Upper lobe of right lung (tissue), 1 donor: ENCODE data around the gene ARMC12. TPM values are rescaled to one million over a fixed set of nuclear protein-coding genes. Genes with fewer than 3 reads are reported as not detected.
"Not testable (repeated sequence)": the region's sequence is repeated elsewhere in the genome, so short reads cannot be mapped to it uniquely, and the experiment has no call there.

Experiments
- ATAC-seq: fragments of 200-7000 bp; cut with Tn5 transposase; one replicate; pipeline ENCODE4 v1.9.1; 2020; ENCODE audit warnings: mild to moderate bottlenecking, moderate library complexity
- DNase-seq: peaks from one replicate; pipeline ENCODE4 v3.0.0-alpha.2; 2020
- H3K27ac ChIP-seq: fragments of 200-600 bp; one replicate; pipeline ENCODE4 v1.8.0; 2022
- H3K27me3 ChIP-seq: fragments of 200-600 bp; one replicate; pipeline ENCODE4 v1.8.0; 2022; ENCODE audit warnings: mild to moderate bottlenecking
- H3K36me3 ChIP-seq: fragments of 200-600 bp; one replicate; pipeline ENCODE4 v1.8.0; 2022
- H3K4me1 ChIP-seq: fragments of 200-600 bp; one replicate; pipeline ENCODE4 v1.8.0; 2022
- H3K4me3 ChIP-seq: fragments of 200-600 bp; one replicate; pipeline ENCODE4 v1.8.0; 2022; ENCODE audit warnings: mild to moderate bottlenecking
- H3K9me3 ChIP-seq: fragments of 200-600 bp; one replicate; pipeline ENCODE4 v1.8.0; 2022
- intact Hi-C: fragments of 100-400 bp; cut with DNase I; formaldehyde crosslinking; loops from one replicate; pipeline ENCODE4 v1.11.0; 2022
- total RNA-seq: library from RNA; stranded (reverse); fragmentation: NEBNext Ultra II Directional; extraction: Animal tissue kit (Norgen Biotek cat#: 25700); gene quantifications from one replicate; pipeline ENCODE4 v1.2.1, GENCODE V29; 2021
- TF ChIP-seq, protein P1 (sequence below): fragments of 200-600 bp; IDR thresholded peaks from one replicate; pipeline ENCODE4 v1.8.0; 2022; ENCODE audit warnings: antibody characterized with exemption
- donor health status: DM: no; HTN: yes; CAD: no; lungs with severe emphysema.

ARMC12 gene
- total RNA-seq, 1 donor from 2014 or later = 0.52 TPM

DNA sequence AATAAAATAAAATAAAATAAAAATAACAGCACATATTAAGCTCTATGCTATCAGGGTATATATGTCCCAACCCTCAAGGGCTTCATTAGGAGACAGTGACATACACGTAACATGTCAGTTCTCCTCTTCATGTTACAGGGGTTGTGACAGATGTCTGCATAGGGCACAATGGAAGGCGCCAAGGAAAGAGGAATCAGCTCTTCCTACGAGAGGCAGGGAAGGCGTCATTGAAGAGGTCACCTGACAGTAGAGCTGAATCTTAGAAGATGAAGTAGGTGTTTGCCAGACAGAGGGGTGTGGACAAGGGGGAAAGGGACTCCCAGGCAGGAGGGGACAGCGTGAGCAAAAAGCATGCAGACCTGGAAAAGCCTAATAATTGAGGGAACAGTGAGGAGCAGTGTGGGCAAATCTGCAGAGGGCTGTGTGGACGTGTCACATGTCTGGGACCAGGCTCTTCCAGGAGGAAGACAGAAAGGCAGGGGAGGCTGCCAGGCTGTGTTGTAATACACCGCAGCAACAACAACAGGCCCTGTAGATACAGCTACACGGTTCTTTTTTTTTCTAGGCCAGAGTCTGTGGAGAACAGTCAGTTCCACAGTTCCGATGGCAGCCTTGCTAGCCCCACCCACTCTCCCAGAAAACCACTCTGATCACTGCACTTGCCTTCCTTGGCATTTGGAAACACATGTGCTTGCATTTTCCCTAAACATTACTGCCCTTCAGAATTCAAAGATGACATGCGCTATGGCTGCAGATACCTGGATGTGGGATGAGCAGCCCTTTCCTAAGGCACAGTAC lies 45.6 kb upstream of the ARMC12 start:
- Histone ChIP-seq H3K27ac (peak overlapping the region; percentile 68), H3K27me3 (no peaks in the 10 kb centered on the region)
- intact Hi-C loops = no loop called here

DNA sequence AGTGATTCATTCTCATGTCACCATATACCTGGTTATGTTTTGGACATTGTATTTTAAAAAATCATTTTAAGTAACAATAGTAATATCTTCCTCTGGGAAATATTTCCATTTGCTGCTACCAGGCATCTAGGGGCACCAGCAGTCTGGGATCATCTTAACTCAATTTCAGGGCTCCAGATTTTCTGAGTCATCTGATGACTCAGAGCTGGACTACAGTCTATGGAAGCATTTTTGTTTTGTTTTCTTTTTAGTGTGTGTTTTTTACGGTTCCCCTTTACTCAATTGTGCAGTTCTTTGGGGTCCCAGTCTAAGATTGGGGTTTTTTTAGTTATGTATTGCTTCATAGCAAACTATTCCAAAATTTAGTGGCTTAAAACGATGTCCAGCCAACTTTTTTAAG lies 42.4 kb upstream of the ARMC12 start:
- Histone ChIP-seq H3K4me1 (peaks cover 21% of the 10 kb centered on the region), H3K27ac (no peak overlapping the region), H3K27me3 (no peaks in the 10 kb centered on the region), H3K4me3 (no peak overlapping the region), H3K9me3 (no peaks in the 10 kb centered on the region), H3K36me3 (no peaks in the 10 kb centered on the region)
- no peak for DNase-seq
- TF ChIP-seq, protein P1, sequence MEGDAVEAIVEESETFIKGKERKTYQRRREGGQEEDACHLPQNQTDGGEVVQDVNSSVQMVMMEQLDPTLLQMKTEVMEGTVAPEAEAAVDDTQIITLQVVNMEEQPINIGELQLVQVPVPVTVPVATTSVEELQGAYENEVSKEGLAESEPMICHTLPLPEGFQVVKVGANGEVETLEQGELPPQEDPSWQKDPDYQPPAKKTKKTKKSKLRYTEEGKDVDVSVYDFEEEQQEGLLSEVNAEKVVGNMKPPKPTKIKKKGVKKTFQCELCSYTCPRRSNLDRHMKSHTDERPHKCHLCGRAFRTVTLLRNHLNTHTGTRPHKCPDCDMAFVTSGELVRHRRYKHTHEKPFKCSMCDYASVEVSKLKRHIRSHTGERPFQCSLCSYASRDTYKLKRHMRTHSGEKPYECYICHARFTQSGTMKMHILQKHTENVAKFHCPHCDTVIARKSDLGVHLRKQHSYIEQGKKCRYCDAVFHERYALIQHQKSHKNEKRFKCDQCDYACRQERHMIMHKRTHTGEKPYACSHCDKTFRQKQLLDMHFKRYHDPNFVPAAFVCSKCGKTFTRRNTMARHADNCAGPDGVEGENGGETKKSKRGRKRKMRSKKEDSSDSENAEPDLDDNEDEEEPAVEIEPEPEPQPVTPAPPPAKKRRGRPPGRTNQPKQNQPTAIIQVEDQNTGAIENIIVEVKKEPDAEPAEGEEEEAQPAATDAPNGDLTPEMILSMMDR = no peak
- intact Hi-C loops = no loop called here
- no peak for ATAC-seq

More for the DNA sequence above, 45.6 kb upstream of the ARMC12 start:
- Histone ChIP-seq H3K9me3 (no peaks in the 10 kb centered on the region), H3K4me3 (no peak overlapping the region), H3K4me1 (peaks cover 24% of the 10 kb centered on the region), H3K36me3 (no peaks in the 10 kb centered on the region)
- DNase-seq = peak; percentile 90
- ATAC-seq = peak; percentile 73
- TF ChIP-seq, protein P1 = no peak

DNA sequence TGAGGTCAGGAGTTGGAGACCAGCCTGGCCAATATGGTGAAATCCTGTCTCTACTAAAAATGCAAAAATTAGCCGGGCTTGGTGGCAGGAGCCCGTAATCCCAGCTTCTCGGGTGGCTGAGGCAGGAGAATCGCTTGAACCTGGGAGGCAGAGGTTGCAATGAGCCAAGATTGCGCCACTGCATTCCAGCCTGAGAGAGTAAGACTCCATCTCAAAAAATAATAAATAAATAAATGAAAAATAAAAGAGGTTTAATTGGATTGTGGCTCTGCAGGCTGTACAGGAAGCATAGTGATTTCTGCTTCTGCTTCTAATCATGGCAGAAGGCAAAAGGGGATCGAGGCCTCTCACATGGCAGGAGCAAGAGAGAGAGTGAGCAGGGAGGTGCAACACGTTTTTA lies 38.4 kb upstream of the ARMC12 start:
- ATAC-seq, H3K27me3 ChIP-seq, H3K4me1 ChIP-seq, H3K4me3 ChIP-seq, intact Hi-C loops, H3K27ac ChIP-seq, H3K36me3 ChIP-seq, DNase-seq, H3K9me3 ChIP-seq: not testable (repeated sequence)

DNA sequence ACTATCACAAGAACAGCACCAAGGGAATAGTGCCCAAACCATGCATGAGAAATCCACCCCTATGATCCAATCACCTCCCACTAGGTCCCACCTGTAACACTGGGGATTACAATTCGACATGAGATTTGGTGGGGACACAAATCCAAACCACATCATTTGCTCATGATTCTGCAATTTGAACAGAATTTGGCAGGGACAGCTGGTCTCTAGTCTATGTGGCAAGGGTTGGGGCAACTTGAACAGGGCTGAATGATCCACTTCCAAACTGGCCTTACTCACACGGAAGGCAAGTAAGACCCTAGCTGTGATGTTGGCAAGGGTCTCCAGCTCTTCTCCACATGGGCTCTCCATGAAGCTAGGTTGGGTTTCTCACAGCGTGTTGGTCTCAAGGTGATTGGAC lies 38.0 kb upstream of the ARMC12 start:
- H3K36me3 ChIP-seq = no peaks in the 10 kb centered on the region
- H3K27me3 ChIP-seq = no peaks in the 10 kb centered on the region
- H3K4me3 ChIP-seq = no peak overlapping the region
- intact Hi-C loops = no loop called here
- ATAC-seq (no peak), DNase-seq (no peak)
- TF ChIP-seq, protein P1 = no peak
- H3K27ac ChIP-seq = no peak overlapping the region
- no peaks in the 10 kb centered on the region for H3K9me3 ChIP-seq
- no peaks in the 10 kb centered on the region for H3K4me1 ChIP-seq

DNA sequence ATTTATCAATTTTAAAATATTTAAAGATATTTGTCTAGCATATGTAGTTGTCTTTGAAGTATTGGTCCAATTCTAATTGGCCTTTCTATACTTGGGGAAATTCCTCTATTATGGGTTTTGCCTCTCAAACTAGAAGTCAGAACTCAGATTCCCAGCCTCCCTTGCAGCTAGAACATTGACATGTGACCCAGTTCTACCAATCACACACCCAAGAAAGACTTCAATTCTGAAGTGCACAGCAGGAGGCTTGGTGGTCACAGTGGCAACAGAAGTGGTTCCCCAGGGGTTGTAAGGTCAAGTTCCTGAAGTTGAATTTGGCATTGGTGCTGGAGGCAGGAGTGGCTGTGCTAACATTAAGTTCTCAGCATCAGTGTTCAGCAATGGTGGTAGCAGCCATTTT lies 33.3 kb upstream of the ARMC12 start:
- no peak overlapping the region for H3K27ac ChIP-seq
- H3K9me3 ChIP-seq = no peaks in the 10 kb centered on the region
- intact Hi-C loops = no loop called here
- no peaks in the 10 kb centered on the region for H3K27me3 ChIP-seq
- no peaks in the 10 kb centered on the region for H3K36me3 ChIP-seq
- TF ChIP-seq, protein P1 = no peak
- DNase-seq (no peak), ATAC-seq (no peak)
- H3K4me1 ChIP-seq = no peaks in the 10 kb centered on the region
- H3K4me3 ChIP-seq = no peak overlapping the region

DNA sequence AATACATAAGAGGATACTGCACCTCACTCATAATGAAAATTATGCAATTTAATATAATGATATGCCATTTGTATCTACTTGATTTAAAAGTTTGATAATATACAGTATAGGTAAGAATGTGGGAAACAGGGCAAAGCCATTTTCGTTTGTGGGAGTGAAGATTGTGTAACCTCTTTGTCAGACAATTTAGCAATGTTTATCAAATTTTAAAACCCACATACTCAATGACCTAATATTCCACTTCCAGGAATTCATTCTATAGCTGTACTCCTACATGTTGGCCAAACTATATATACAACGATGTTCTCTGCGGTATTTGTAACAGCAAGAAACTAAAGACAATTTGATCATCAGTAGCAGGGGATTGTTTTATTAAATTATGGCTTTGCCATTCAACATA lies 30.4 kb upstream of the ARMC12 start:
- Histone ChIP-seq H3K27me3 (no peaks in the 10 kb centered on the region), H3K27ac (no peak overlapping the region), H3K4me3 (no peak overlapping the region), H3K36me3 (no peaks in the 10 kb centered on the region), H3K4me1 (no peaks in the 10 kb centered on the region), H3K9me3 (no peaks in the 10 kb centered on the region)
- TF ChIP-seq, protein P1 = no peak
- ATAC-seq (peak; percentile 36), DNase-seq (no peak)
- intact Hi-C loops = no loop called here
